ENCODE measurements around the gene VWA5A.

- TF ChIP-seq CTCF (conservative IDR thresholded peaks at IDR 0.05; ENCODE audit: low read length) (no peak), EZH2phosphoT487 (IDR thresholded peaks at IDR 0.05; ENCODE audit: borderline replicate concordance, low read depth, low read length) (no peak)
Observed at GRCh38 chr11:124109377-124109776, 5.9 kb upstream of the VWA5A start.
